Thymus (tissue), 11 donors: ENCODE data around the gene TMEM238L. TPM values are rescaled to one million over a fixed set of nuclear protein-coding genes. Genes with fewer than 3 reads are reported as not detected.

Source experiments
- DNase-seq, 9 donors: peaks; one replicate each; pipeline ENCODE4 v3.0.0-alpha.2; 2013; ENCODE audit warnings: low spot score in 9 of 9, low read depth in 6 of 9, missing footprints in 1 of 9
- H3K27ac ChIP-seq, 2 donors: one replicate each; pipeline ENCODE4 v1.5.1; 2013; ENCODE audit warnings: control low read depth in 1 of 2, low read depth in 1 of 2, low read length in 1 of 2, mild to moderate bottlenecking in 1 of 2, moderate library complexity in 1 of 2
- H3K27me3 ChIP-seq, 2 donors: one replicate each; pipeline ENCODE4 v1.5.1; 2013; ENCODE audit warnings: low read length in 1 of 2; ENCODE audit not compliant: control insufficient read depth in 2 of 2, insufficient read depth in 1 of 2
- H3K36me3 ChIP-seq, 2 donors: one replicate each; pipeline ENCODE4 v1.5.1; 2013; ENCODE audit warnings: low read length in 1 of 2, mild to moderate bottlenecking in 1 of 2, moderate library complexity in 1 of 2; ENCODE audit not compliant: control insufficient read depth in 2 of 2, insufficient read depth in 2 of 2
- H3K4me1 ChIP-seq, 2 donors: one replicate each; pipeline ENCODE4 v1.5.1; 2013; ENCODE audit warnings: low read length in 2 of 2; ENCODE audit not compliant: control insufficient read depth in 2 of 2, insufficient read depth in 2 of 2
- H3K4me3 ChIP-seq, 2 donors: one replicate each; pipeline ENCODE4 v1.5.1; 2013; ENCODE audit warnings: low read length in 2 of 2, control low read depth in 1 of 2, mild to moderate bottlenecking in 1 of 2
- H3K9me3 ChIP-seq, 2 donors: one replicate each; pipeline ENCODE4 v1.5.1; 2013; ENCODE audit warnings: low read length in 1 of 2, mild to moderate bottlenecking in 1 of 2; ENCODE audit not compliant: control insufficient read depth in 2 of 2, insufficient read depth in 1 of 2
- WGBS: extraction: QIAGEN DNeasy Blood & Tissue Kit; methylation state at CpG from one replicate; pipeline ENCODE4 v1.1.7; 2013; 5-methylcytosine and 5-hydroxymethylcytosine counted together
- polyA plus RNA-seq: library from polyadenylated mRNA; stranded (reverse); fragments of 200-250 nt; gene quantifications from one replicate; pipeline ENCODE4 v1.2.3, GENCODE V29; 2013
- total RNA-seq: library from RNA; stranded (reverse); fragments of 120-200 nt; gene quantifications from one replicate; pipeline ENCODE4 v1.2.4, GENCODE V29; 2013
- donor health status: healthy.

Gene TMEM238L
- total and polyA plus RNA-seq, 2 donors = 0.07 TPM; not detected in 1

DNA sequence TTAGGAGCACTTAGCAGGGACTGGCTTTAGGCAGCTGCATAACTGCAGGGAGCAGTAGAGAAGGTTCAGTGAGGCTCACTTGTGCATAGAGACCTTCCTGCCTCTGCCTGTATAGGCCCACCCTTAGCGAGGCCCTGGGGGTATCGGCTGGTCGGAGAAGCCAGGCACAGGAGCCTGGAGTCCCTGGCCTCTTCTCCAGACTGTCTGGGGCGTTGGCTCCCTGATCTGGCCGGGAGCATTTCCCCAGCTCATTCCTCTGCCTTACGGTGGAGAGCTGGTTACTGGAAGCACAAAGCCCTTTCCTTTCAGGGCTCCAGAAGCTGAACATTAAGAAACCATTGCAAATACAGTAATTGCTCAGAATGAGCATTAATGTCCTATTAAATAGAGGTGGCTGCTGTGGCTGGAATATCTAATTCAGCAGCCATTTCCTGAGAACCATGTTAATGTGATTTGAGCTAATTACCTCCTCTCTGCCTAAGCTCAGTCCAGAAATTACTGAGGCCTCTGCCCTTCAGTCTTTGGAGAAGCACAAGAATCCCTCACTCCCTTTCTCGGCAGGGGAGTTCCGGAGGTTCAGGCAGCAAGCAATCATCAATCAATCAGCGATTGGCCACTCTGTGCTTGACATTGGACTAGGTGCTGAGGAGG, 55.2 kb downstream of the TMEM238L start:
- no peak for DNase-seq
- Histone ChIP-seq H3K27ac (no peak overlapping the region), H3K27me3 (no peaks in the 10 kb centered on the region), H3K36me3 (no peaks in the 10 kb centered on the region), H3K4me1 (peaks cover 4 to 5% of the 10 kb centered on the region in 2 donors), H3K4me3 (no peak overlapping the region), H3K9me3 (no peaks in the 10 kb centered on the region)
- 84% methylated on average over 9 of the region's 9 CpGs for WGBS

DNA sequence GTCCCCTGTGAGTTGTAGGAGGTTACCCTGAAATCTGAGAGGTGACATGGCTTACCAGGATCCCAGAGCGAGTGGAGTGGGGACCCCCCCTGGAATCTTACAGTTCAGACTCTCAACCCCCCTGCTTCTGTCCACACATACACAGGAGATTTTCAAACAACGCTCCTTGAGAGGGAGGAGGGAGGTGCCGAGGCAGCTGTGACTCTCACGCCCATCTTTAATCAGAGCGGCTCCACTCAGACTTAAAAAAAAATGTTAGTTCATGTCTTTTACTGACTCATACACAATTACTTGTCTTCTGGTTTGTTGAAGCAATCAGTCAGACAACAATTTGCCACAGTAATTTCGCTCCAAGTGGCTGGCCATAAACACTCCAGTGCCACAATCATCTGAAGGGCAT, 58.7 kb downstream of the TMEM238L start:
- WGBS = 76% methylated on average over 6 of the region's 6 CpGs
- Histone ChIP-seq H3K9me3 (no peaks in the 10 kb centered on the region), H3K4me1 (peaks cover 4 to 5% of the 10 kb centered on the region in 2 donors), H3K27ac (no peak overlapping the region), H3K27me3 (no peaks in the 10 kb centered on the region), H3K4me3 (no peak overlapping the region), H3K36me3 (no peaks in the 10 kb centered on the region)
- DNase-seq = no peak

Other genes with a start within 250 kb of the TMEM238L start
- 13.5 TPM for gene MYH3, start 146.8 kb downstream of the TMEM238L start, total RNA-seq
- gene MYH3, start 146.8 kb downstream of the TMEM238L start, polyA plus RNA-seq = 18.0 TPM
- 23.1 TPM for gene SCO1, start 106.6 kb downstream of the TMEM238L start, total RNA-seq
- gene SCO1, start 106.6 kb downstream of the TMEM238L start, polyA plus RNA-seq = 11.4 TPM
- gene ADPRM, start 106.5 kb downstream of the TMEM238L start, total RNA-seq = 26.0 TPM
- 26.2 TPM for gene ADPRM, start 106.5 kb downstream of the TMEM238L start, polyA plus RNA-seq
- gene TMEM220, start 74.1 kb downstream of the TMEM238L start, total RNA-seq = 0.85 TPM
- 2.6 TPM for gene TMEM220, start 74.1 kb downstream of the TMEM238L start, polyA plus RNA-seq
- 0.09 TPM for gene PIRT, start 34.0 kb upstream of the TMEM238L start, total RNA-seq
- 0.05 TPM for gene PIRT, start 34.0 kb upstream of the TMEM238L start, polyA plus RNA-seq